Stimulated activated CD4-positive, alpha-beta T cell treated with anti-CD3 and anti-CD28 coated beads, TNF-alpha, amount 100 ng/mL, for 48 hours (primary cell): Measurements from ENCODE around the gene FBLN5.
"Not testable (repeated sequence)": the region's sequence is repeated elsewhere in the genome, so short reads cannot be mapped to it uniquely, and the experiment has no call there.

Experiments
- DNase-seq, 3 donors: peaks; one replicate each; pipeline ENCODE4 v3.0.0-alpha.2; 2020; ENCODE audit warnings: low read depth in 3 of 3

Gene FBLN5

DNA sequence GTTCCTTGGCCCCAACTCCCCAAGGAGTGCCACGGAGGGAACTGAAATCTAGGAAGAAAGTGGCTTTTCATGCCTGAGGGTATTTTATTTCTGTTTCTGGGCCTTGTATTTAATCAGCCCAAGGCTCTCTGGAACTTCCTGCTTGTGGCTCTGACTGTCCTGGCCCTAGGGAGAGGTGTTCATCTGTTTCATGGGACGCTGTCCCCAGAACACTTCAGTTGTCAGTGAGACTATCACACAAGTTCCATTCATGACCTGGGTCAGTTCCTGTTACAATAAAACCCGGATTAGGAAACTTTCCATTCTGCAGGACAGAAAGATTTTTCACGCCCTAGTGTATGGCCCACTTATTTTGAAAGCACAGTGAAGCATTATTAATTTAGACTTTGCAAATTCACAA is 61.7 kb downstream of the FBLN5 start:
- DNase-seq: no peak

GRCh38 chr14:91885113-91885712 is 62.3 kb downstream of the FBLN5 start:
- DNase-seq: no peak

GRCh38 chr14:91884664-91885063 is 62.8 kb downstream of the FBLN5 start:
- DNase-seq: no peak

DNA sequence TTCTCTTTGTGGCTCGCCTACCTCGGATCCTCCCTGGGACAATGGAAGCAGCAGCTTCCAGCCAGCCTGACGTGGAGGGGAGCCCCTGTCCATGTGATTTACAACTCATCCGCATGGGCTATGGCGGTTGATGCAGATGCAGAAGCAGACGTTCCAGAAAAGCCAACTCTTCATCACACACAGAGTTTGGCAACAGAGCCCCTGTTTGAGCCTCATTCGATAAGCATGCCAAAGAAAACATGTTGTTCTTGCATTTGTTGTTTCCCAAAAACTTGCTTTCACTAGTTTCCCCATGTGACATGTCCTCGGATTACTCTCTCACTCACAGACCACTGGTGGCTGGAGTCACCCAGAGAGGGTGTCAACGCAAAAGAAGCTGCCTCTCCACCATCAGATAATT is 63.7 kb downstream of the FBLN5 start:
- DNase-seq: no peak

GRCh38 chr14:91882776-91883175 is 64.7 kb downstream of the FBLN5 start:
- DNase-seq: no peak

- no peak for DNase-seq
Observed at GRCh38 chr14:91882369-91882768, 65.1 kb downstream of the FBLN5 start.

DNA sequence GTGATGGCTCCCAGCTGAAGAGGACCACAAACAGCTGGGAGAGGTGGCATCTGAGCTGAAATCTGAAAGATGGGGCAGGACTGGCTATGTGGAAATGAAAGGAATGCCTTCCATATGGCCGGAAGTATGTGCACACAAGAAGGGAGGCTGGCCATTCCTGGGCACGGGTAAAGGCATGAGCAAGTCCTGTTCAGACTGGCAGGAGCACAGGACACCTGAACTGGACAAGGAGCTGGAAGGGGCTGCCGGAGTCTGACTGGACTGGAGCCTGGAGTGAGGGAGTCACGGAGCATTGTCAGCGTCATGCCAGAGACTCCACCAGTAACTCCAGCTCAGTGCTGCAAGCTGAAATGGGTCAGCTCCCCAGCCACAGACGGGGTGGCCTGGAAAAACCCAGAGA is 68.3 kb downstream of the FBLN5 start:
- no peak for DNase-seq

- no peak for DNase-seq
Observed at GRCh38 chr14:91878274-91878673, 69.2 kb downstream of the FBLN5 start.

GRCh38 chr14:91877376-91877915 is 70.0 kb downstream of the FBLN5 start:
- no peak for DNase-seq

GRCh38 chr14:91876492-91876891 is 71.0 kb downstream of the FBLN5 start:
- no peak for DNase-seq

DNA sequence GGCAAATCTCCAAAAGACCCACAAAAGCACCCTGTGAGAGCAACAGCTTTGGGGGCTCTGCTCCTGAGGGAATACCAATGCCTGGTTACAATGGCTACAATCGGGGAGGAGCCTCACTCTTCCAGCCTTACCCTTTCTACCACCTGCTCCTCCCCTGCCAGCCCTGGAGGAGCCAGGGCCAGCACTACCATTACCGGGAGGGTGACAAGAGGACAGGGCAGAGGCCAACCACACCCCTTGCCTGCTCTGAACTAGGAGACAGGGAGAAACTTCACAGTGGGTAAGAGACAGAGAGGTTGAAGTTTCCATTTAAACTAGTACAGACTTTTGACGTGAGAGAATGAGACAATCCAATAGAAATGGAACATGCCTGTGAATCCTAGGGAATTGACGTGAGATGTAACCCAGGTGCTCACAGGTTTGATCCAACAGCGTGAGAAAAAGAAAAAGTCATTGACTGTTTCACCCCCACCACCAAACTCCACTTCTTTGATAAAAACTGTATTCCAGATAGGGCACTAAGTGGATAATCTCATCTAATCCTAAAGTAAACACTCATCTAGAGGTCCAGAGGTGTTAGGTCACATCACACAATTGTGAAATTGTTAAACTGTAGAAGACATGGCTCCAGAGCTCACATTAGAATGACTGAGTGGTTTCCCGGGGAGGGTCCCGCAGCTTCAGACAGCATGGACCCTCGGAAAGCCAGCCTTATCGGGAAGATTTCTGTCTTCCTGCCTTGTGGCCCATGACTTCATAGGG is 71.8 kb downstream of the FBLN5 start:
- no peak for DNase-seq

DNA sequence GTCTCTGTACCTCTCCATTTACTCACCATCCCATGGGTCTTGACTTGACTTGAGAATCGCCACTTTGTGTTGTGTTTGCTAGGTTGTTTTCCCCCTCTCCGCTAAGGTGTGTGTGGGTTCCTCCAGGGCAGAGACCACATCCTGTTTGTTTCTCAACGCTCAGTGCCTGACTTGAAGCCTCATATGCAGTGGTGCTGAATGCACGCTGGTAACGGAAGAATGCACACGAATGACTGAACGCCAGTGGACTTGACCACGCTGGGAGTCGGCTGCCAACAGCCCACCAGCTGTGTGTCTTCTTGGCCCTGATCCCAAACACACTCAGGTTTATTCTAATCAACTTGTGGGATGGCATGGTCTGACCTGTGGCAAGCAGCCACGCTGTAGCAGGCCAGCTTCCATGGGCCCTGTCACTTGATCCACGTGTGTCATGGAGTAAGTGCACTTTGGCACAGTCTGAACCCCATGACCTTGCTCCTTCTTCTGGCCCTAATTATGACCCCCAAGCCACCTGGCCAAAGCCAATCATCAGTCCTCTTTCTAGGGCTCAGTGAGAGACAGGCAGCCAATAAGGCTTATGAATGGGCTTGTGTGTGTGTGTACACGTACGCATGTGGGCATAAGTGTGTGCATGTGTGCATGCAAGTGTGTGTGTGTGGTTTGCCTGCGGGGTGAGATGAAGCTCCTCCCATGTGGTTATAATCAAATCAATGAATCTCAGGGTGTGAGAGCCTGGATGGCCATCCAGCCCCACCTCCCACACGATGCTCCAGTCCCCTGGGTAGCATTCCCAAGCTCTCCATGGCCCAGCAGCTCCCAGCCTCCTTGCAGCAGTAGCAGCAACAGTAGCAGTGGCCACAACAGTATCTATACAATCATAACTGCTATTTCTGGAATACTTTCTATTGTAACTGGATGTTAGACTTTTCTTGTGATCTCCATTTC is 73.8 kb downstream of the FBLN5 start:
- peak in 1 of 3 donors; percentile 53 for DNase-seq

GRCh38 chr14:91872517-91873470 is 74.7 kb downstream of the FBLN5 start:
- DNase-seq: no peak

GRCh38 chr14:91872011-91872501 is 75.4 kb downstream of the FBLN5 start:
- DNase-seq: no peak

- DNase-seq: not testable (repeated sequence)
Observed at GRCh38 chr14:91871401-91871800, 76.1 kb downstream of the FBLN5 start.

DNA sequence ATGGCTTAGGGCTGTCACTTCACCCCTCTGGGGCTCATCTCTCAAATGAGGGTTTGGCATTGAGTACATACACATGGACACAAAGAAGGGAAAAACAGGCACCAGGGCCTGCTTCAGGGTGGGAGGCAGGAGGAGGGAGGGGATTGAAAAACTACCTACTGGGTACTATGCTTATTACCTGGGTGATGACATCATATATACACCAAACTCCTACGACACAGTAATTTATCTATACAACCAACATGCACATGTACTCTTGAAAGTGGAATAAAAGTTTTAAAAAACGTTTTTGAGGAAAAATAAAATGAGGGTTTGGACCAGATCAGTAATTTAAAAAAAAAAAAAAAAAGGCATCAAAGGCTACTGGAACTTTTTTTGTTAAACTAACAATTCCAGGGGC is 76.6 kb downstream of the FBLN5 start:
- no peak for DNase-seq

DNA sequence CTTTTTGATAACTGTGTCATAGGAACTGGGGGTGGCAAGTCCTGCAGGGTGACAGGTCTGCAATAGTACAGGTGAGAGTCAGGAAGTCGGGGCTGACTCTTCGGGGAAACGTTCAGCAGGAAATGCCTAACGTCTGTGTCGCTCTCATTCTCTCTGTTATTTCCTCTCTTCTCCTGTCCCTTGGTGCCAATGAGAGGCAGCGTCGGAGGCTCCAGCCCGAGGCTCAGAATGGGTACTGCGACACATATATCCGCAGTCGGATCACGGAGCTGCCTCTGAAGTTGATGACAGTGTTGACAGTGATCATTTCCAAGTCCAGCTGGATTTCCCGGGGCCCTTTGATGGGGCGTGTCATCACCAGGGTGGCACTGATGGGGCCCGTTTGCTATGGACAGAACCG is 77.5 kb downstream of the FBLN5 start:
- DNase-seq: no peak

DNA sequence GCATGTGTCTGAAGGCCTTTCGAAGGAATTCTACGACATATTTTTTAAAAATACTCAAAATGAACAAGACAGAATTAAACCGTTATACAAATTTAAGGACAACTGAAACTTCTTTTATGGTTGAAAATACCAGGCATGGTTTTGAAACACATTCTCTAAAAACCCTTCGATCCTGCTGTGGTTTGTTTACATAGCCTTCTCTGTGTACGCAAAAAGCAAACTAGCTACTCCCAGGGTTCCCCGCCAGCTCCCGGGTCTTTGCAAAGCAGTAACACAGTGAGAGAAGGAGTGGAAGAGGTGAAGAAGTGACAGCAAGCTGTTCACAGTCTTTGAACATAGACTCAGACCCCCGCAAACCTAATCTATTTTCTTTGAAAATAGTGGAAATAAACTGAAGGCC is 77.9 kb downstream of the FBLN5 start:
- no peak for DNase-seq

- DNase-seq: no peak
Observed at GRCh38 chr14:91867316-91867988, 80.0 kb downstream of the FBLN5 start, which contains the start of gene TC2N. TC2N (minus strand) TSS chr14:91867536; CDS start chr14:91813769, 53,767 bp downstream.
